Activated CD4-positive, alpha-beta T cell treated with anti-CD3 and anti-CD28 coated beads, Interleukin-10, Interleukin-2, amounts not matched to agents 100 ng/mL and 50 ng/mL, durations not matched to agents 16 hours and 8 hours (primary cell): ENCODE measurements around the gene TBX15.
"Not testable (repeated sequence)": the region's sequence is repeated elsewhere in the genome, so short reads cannot be mapped to it uniquely, and the experiment has no call there.

Experiments
- DNase-seq: peaks from one replicate; pipeline ENCODE4 v3.0.0-alpha.2; 2020

TBX15 gene

GRCh38 chr1:118958140-118958539, 30.0 kb downstream of the TBX15 start:
- DNase-seq: no peak

- not testable (repeated sequence) for DNase-seq
Measured at GRCh38 chr1:118957579-118957978, 30.6 kb downstream of the TBX15 start.

- DNase-seq: no peak
Measured at GRCh38 chr1:118954301-118954905, 33.7 kb downstream of the TBX15 start.

- no peak for DNase-seq
Measured at GRCh38 chr1:118951270-118951936, 36.7 kb downstream of the TBX15 start.

- no peak for DNase-seq
Measured at GRCh38 chr1:118949315-118949714, 38.8 kb downstream of the TBX15 start.

GRCh38 chr1:118948846-118949245, 39.3 kb downstream of the TBX15 start:
- no peak for DNase-seq

- DNase-seq: no peak
Measured at GRCh38 chr1:118948351-118948750, 39.8 kb downstream of the TBX15 start.

GRCh38 chr1:118947790-118948189, 40.4 kb downstream of the TBX15 start:
- DNase-seq: no peak

GRCh38 chr1:118947003-118947765, 41.0 kb downstream of the TBX15 start:
- DNase-seq: no peak

- DNase-seq: no peak
Measured at GRCh38 chr1:118945489-118945888, 42.7 kb downstream of the TBX15 start.

- no peak for DNase-seq
Measured at GRCh38 chr1:118944546-118944945, 43.6 kb downstream of the TBX15 start.

- DNase-seq: no peak
Measured at GRCh38 chr1:118944133-118944532, 44.0 kb downstream of the TBX15 start.

GRCh38 chr1:118940957-118941356, 47.2 kb downstream of the TBX15 start:
- DNase-seq: no peak

GRCh38 chr1:118937413-118938072, 50.6 kb downstream of the TBX15 start:
- DNase-seq: no peak

- no peak for DNase-seq
Measured at GRCh38 chr1:118934706-118935105, 53.4 kb downstream of the TBX15 start.

GRCh38 chr1:118933051-118933781, 54.9 kb downstream of the TBX15 start:
- DNase-seq: no peak

GRCh38 chr1:118931876-118932275, 56.3 kb downstream of the TBX15 start:
- DNase-seq: no peak

GRCh38 chr1:118928739-118929554, 59.2 kb downstream of the TBX15 start:
- DNase-seq: no peak

- no peak for DNase-seq
Measured at GRCh38 chr1:118927427-118928187, 60.5 kb downstream of the TBX15 start.

GRCh38 chr1:118926261-118926660, 61.9 kb downstream of the TBX15 start:
- DNase-seq: no peak

- no peak for DNase-seq
Measured at GRCh38 chr1:118925651-118926050, 62.5 kb downstream of the TBX15 start.
